NB4 (cell line): ENCODE measurements around the gene ADM2.

Source experiments
- POLR2A ChIP-seq: IDR thresholded peaks from 2 replicates; pipeline ENCODE4 v1.6.1; 2011; ENCODE audit warnings: mild to moderate bottlenecking; ENCODE audit not compliant: insufficient read length; ENCODE audit errors: extremely low read depth
- TF ChIP-seq, protein P1 (sequence below): IDR thresholded peaks from one replicate; pipeline ENCODE4 v1.5.1; 2012; ENCODE audit warnings: low read depth, low read length
- TF ChIP-seq, protein P2 (sequence below): IDR thresholded peaks from 2 replicates; pipeline ENCODE4 v1.6.1; 2011; ENCODE audit warnings: low read depth, low read length

DNA sequence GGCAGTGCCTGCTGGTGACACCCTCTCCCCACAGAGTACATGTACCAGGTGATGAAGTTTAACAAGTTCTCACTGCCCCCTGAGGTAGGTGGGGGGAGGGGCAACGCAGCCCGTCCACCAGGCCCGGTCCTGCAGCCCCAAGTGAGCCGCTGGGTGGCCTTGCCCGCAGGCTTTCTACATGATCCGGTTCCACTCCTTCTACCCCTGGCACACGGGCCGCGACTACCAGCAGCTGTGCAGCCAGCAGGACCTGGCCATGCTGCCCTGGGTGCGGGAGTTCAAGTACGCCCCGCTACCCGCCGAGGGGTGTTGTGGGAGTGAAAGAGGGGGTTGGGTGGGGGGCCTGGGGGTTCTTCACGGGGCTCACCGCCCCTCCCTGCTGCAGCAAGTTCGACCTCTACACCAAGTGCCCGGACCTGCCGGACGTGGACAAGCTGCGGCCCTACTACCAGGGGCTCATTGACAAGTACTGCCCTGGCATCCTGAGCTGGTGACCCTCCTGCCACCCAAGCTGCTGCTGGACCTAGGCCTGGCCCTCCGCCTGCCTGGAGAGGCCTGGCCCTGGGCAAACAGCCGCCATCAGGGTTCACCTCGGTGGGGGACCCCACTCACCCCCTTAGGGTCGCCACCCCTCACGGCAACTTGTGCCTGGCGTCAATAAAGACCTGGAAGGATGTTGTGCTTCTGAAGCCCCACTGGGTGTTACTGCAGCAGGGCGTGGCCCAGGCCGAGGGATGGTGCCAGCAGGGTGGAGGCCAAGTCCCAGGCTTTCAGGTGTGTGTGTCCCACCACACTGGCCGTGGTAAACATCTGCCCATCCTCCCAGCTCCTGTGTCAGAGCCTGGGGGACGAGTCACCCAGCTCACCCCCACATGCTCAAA lies 8.3 kb downstream of the ADM2 start:
- no peak for TF ChIP-seq POLR2A
- TF ChIP-seq, protein P1, sequence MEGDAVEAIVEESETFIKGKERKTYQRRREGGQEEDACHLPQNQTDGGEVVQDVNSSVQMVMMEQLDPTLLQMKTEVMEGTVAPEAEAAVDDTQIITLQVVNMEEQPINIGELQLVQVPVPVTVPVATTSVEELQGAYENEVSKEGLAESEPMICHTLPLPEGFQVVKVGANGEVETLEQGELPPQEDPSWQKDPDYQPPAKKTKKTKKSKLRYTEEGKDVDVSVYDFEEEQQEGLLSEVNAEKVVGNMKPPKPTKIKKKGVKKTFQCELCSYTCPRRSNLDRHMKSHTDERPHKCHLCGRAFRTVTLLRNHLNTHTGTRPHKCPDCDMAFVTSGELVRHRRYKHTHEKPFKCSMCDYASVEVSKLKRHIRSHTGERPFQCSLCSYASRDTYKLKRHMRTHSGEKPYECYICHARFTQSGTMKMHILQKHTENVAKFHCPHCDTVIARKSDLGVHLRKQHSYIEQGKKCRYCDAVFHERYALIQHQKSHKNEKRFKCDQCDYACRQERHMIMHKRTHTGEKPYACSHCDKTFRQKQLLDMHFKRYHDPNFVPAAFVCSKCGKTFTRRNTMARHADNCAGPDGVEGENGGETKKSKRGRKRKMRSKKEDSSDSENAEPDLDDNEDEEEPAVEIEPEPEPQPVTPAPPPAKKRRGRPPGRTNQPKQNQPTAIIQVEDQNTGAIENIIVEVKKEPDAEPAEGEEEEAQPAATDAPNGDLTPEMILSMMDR, result no peak
- TF ChIP-seq, protein P2, sequence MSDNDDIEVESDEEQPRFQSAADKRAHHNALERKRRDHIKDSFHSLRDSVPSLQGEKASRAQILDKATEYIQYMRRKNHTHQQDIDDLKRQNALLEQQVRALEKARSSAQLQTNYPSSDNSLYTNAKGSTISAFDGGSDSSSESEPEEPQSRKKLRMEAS, result no peak
